ENCODE measurements around the gene ANKRD40.
A peak's percentile ranks its signal among the peaks of the same experiment; 100 is the strongest.
"Not testable (repeated sequence)": the region's sequence is repeated elsewhere in the genome, so short reads cannot be mapped to it uniquely, and the experiment has no call there.

The ANKRD40 gene

DNA sequence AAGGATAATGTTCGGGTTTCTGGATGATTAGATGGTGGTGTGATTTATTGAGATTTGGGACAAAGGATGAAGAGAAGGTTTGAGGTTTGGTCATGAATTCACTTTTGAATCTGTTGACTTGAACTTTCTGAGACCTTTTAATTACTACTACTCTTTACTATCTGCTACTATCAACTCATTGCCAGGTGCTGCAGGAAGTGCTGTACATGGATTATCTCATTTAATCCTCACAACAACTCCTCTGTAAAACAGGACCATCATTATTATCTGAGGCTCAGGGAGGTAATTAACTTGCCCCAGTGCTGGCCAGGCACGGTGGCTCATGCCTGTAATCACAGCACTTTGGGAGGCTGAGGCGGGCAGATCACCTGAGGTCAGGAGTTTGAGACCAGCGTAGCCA lies 2.9 kb upstream of the ANKRD40 start:
- DNase-seq, result no peak

DNA sequence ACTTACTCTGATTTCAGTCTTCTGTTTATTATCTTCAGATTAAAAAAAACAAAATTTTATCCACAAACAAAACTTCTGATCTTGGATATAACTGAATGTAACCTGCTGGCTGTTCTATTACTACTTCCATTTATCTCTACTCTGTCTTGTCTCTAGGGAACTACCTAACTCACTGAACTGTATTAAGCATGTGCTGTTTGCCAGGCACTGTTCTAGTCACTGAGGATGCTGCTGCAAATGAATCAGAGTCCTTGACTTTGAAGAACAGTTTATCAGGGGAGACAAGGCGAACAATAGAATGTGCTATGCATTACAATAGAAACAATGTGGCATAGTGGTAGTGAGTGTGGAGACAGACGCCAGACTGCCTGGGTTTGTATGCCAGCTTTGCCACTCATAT lies 2.3 kb upstream of the ANKRD40 start:
- DNase-seq, result no peak

- not testable (repeated sequence) for DNase-seq
These were observed 1.3 kb upstream of the ANKRD40 start for GRCh38 chr17:50709053-50709452.

DNA sequence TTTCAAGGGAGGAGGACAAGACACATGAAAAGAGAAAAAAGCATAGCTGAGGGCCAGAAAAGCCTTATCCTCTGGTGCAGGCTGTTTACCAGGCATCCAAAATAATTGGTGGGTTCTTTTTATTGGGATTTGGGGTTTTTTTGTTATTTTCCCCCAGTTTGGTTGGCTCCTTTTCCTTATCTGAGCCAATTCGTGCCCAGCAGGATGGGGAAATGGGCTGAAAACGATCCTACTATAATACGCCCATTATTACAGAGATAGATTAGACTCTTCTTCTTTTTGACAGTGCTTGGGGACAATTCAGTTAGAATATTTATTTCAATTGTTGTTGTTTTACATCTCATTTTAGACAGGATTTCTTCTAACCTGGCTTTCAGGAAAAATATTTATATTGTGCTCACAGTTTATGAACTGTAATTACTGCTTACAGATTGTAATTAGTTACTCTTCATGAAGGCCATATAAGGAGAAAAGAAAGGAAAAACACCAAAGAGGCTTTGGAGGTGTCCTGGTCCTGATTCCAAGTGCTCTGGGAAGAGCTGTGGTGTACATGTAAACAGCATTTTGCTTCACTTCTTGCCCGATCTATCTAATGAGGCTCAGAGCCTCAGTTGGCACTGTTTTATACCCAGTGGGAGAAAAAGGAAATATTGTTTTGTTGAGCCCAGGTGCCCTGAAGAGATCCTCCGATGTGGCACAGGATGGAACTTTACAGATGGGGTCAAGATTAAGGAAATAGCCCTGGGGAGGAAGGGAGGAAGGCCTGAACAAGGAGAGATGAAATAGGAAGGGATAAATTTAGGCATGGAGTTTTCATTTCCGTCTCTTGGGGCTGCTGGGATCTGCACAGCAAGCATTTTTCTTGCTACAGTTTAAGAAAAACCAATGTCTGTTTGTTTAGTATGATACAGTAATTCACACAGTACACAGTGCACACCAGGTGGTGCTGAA lies 611 bp upstream of the ANKRD40 start:
- DNase-seq, result peak; percentile 45

- DNase-seq, result no peak
These were observed 4.6 kb downstream of the ANKRD40 start for GRCh38 chr17:50703162-50703561.

DNA sequence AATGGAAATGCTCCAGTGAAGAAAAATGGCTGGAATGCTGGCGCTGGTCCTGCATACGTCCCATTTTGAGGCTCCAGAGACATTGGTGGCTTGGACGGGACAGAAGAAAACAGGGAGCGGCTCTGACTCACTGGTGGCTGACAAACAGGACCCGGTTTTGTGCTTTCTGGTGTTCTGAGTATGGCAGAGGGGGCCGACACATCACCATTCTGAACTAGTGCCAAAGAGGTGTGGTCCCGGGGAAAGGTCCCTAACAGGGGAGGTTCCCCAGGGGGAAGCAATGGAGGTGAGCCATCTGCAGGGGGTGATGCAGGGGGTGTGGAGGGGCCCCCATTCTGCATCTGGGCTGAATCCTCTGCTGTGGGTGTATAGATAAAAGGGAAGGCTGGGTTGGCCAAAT lies 8.3 kb downstream of the ANKRD40 start:
- no peak for DNase-seq

DNA sequence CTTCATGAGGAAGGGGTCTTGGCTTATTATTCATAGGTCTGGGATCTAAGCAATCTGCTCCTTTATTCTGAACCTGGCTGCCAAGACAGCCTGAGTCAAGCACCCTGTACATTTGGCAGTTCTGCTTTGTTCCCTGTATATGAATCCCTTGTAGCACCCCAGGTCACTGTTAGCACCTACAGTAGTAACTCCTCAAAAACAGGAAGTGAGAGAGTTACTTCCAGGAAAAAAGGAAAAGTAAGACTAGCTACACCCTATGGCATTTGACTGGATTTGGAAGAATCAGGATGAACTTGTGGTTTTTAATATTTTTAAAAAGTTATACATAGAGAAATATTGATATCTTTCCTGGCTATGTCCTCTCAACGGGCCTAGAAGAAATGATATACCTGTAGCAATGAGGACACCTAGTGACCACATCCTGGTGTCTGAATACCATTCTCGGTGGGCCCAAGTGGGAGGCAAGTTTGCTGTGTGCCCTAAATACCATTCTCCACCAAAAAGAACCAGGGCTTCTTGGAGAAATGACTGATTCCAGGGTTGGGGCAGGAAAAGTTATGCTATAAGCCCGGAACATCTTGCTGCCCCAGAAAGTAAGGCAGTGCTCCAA lies 9.9 kb downstream of the ANKRD40 start:
- DNase-seq, result no peak

DNA sequence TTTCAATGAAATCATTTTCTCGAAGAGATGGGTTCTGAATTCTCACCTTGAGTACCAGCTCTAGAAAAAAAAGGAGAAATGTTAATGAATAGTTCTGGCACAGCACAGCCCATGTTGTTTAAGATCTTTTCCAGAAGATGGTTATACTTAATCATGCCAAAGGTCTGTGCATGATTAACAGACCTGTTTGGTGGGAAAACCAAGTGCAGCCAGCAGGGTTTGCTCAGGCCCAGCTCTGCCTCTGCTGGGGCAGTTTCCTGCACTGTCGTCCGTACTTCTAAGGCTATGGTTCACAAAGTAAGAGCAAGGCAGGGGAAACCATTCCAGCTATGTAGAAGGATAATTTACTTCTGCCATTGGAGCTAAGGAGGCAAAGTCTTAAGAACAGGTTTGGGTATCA lies 10.7 kb downstream of the ANKRD40 start:
- DNase-seq, result no peak

- DNase-seq, result no peak
These were observed 11.3 kb downstream of the ANKRD40 start for GRCh38 chr17:50696365-50696879.

DNA sequence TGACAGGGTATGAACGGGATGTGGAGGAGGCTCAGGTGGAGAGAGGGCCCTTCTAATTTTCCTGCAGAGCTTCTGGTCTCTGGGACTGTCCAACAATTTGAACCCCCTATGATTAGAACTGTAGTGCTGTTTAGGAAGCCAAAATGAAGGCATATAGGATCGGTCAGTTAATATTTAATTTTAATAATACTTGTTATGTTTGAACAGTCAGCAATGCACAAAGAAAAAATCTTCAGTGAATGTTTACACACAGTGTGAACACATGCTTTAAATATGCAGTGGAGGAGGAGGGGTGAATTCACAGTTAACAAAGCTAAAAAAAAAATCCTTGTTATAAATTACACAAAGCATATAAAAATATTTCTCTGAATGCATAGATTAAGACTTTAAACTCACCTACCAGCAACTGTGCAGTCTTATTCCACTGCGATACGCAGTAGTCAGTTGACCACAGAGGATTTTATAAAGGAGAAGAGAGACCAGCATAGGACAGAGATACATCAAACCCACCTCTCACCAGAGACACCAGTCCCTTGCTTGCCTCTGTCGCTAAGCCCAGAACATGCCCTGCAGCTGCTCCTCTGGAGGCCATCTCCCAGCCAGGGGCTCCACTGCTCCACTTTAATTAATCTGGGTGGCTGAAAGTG lies 14.6 kb downstream of the ANKRD40 start:
- no peak for DNase-seq

- no peak for DNase-seq
These were observed 15.2 kb downstream of the ANKRD40 start for GRCh38 chr17:50692448-50693035.

- no peak for DNase-seq
These were observed 15.9 kb downstream of the ANKRD40 start for GRCh38 chr17:50691550-50692447.

DNA sequence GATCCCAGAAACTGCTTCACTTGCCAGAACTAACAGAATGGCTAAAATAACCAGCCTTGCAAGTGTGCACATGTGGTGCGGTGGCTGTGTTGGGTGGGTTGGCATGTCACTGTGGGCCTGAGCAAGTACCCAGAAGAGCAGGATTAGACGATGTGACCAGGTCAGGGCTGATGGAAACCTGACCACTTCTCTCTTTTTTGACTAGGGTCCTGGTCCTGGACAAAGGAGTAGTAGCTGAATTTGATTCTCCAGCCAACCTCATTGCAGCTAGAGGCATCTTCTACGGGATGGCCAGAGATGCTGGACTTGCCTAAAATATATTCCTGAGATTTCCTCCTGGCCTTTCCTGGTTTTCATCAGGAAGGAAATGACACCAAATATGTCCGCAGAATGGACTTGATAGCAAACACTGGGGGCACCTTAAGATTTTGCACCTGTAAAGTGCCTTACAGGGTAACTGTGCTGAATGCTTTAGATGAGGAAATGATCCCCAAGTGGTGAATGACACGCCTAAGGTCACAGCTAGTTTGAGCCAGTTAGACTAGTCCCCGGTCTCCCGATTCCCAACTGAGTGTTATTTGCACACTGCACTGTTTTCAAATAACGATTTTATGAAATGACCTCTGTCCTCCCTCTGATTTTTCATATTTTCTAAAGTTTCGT lies 16.7 kb downstream of the ANKRD40 start:
- no peak for DNase-seq

DNA sequence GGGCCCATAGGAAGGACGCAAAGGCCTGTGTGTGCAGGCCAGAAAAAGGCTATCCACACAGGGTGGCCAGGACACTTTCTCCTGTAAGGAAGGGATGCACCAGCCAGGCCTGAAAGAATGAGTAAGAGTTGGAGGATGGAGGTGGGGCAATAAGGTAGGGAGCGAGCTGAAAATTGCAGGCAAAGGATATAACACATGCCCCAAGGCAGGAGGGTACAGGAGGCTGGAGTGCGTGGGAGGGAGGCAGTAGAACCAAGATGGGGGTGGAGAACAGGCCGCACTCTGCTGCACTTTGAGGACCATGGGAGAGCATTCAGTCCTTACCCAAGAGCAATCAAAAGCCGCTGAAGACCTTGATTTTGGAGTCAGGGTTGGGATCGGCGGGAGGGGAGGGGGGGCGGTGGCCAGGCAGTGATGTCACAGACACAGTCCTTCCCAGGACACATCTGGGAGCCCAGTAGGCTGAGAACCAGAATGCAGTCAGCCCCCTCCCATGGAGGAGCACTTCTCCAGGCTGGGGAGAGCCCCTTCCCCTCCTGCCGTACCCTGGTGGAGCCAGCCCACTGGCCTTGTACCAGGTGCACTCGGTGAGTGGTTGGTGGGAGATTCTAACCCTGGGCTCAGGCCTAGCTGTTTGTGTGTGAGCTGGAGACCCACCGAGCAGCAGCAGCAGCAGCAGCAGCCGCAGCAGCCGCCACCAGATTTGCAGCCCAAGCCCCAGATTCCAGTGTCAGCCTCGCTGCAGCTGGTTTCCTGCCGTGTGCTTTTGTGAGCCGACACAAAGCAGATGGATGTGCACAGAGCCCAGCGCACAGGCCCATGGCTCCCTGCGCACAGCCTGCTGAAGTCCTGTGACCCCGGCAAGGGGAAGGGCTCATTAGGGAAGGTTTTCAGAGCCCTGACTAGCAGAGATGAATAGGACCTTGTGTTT lies 17.5 kb downstream of the ANKRD40 start:
- no peak for DNase-seq

DNA sequence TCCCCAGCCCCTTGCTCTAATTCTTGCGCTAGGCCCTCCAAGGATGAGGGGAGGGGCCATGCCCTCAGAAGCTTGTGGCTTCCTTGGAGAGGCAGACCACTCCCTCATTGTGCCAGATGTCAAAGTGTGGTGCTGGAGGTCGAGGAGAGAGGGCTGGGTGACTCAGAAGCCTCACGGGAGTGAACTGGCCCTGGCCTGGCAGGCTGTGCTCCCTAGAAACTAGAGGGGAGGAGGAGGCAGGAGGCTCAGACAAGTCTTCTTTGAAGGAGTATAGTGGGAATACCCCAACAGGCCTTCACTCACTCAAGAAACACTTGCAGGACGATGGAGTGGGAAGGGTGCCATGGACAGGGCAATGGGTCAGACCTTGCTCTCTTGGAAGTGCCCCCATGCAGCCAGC lies 18.5 kb downstream of the ANKRD40 start:
- DNase-seq, result no peak

- DNase-seq, result no peak
These were observed 19.5 kb downstream of the ANKRD40 start for GRCh38 chr17:50688245-50688644.

DNA sequence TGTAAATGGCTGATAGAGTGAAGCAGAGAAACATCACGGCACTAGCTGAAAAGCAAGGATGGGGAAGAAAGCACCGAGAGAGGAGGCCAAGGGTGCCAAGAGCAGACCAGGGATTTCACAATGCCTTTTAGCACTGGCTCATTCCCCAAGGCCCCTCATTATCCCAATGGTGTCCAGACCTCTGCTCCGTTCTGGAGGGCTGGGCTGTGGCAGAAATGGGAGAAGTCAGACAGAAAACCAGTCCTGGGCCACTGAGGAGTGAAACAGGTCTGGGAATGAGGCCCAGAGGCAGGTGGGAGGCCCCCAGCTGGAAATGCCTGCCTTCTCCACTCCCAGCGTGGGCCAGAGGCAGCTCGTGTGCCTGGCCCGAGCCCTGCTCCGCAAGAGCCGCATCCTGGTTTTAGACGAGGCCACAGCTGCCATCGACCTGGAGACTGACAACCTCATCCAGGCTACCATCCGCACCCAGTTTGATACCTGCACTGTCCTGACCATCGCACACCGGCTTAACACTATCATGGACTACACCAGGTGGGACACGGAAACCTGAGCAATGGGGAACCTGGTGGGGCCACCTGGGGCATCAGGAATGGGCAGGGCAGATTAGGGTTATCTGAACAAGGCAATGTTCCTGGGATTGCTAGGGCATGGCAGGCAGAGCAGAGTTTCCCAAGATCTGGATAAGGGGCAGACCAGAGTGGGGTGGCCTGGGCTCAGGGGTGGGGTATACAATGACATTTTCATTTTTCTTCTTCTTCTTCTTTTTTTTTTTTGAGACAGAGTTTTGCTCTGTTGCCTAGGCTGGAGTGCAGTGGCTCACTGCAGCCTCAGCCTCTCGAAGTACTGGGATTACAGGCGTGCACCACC lies 20.3 kb downstream of the ANKRD40 start:
- no peak for DNase-seq

DNA sequence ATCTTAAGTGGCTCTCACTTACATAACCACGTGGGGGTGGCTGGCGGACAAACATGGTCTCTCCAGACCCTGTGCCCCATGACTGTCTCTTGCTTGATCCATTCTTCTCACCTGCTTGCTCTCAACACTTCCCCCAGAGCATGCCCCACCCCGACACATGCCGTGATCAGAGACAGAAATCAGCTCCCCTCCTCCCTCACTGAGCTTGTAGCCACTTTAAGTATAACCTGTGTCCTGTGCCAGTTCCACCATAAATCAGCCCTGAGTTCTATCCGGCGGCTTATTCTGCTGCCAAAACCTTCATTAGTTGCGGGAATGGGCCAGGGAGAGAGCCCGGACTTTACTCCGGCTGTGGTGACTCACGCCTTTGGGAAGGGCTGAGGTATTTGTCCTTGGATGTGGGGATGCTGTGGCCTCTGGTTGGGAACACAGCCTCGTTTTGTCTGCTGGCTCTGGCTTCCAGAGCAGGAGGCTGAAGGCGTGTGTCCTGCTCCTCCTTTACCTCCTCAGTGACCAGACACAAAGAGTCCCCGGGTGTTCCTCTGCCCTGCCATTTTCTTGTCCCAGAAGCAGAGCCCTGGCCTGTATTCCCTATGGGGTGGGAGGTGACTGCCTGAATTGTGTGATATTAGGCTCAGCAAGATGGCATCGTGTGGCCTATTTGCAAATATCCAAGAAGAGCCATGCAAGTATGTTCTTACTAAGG lies 21.1 kb downstream of the ANKRD40 start:
- no peak for DNase-seq
